Measurements from ENCODE around the gene CAMK2N1.

CAMK2N1 gene

DNA sequence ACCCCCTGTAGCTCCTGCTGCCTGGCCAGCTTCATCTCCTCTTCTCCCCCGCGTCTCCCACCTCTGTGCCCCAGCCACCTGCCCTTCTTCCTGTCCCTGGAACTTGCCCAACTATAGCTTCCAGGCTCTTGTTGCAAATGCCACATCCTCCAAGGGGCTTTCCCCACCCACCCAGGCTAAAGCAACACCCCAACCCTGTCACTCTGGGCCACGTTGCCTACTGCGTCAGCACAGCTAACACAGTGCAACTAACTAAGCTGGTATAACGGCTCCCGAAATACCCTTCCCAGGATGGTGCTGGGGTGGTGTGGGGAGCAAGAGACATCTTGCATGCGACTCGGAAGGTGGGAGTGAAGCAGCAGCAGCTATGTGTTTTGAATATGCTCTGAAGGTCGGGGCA lies 19.7 kb downstream of the CAMK2N1 start:
- Histone ChIP-seq H3F3A (ENCODE audit: insufficient read depth) (no peaks in the 10 kb centered on the region), H3K27me3 (ENCODE audit: low read length) (no peaks in the 10 kb centered on the region), H3K79me2 (ENCODE audit: insufficient read depth, low read length) (no peaks in the 10 kb centered on the region), H3K9me2 (replicated peaks; ENCODE audit: insufficient read depth, low read length) (no peaks in the 10 kb centered on the region), H2AFZ (ENCODE audit: low read depth, low read length, severe bottlenecking) (no peak overlapping the region), H3K4me3 (ENCODE audit: insufficient read depth, low read length, poor library complexity, severe bottlenecking) (no peak overlapping the region), H4K20me1 (ENCODE audit: low read depth, low read length) (no peaks in the 10 kb centered on the region), H3K4me2 (ENCODE audit: low read depth, low read length, poor library complexity, severe bottlenecking) (no peak overlapping the region), H3K27ac (ENCODE audit: low read depth, low read length) (no peak overlapping the region), H3K36me3 (ENCODE audit: low read length) (no peaks in the 10 kb centered on the region), H3K9ac (ENCODE audit: low read length) (no peak overlapping the region), H3K9me3 (ENCODE audit: insufficient read depth, low read length) (no peaks in the 10 kb centered on the region)
- TF ChIP-seq, protein P1, sequence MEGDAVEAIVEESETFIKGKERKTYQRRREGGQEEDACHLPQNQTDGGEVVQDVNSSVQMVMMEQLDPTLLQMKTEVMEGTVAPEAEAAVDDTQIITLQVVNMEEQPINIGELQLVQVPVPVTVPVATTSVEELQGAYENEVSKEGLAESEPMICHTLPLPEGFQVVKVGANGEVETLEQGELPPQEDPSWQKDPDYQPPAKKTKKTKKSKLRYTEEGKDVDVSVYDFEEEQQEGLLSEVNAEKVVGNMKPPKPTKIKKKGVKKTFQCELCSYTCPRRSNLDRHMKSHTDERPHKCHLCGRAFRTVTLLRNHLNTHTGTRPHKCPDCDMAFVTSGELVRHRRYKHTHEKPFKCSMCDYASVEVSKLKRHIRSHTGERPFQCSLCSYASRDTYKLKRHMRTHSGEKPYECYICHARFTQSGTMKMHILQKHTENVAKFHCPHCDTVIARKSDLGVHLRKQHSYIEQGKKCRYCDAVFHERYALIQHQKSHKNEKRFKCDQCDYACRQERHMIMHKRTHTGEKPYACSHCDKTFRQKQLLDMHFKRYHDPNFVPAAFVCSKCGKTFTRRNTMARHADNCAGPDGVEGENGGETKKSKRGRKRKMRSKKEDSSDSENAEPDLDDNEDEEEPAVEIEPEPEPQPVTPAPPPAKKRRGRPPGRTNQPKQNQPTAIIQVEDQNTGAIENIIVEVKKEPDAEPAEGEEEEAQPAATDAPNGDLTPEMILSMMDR (IDR thresholded peaks at IDR 0.05; ENCODE audit: insufficient read depth, low read length, poor library complexity, severe bottlenecking) = no peak
- TF ChIP-seq EZH2phosphoT487 (conservative IDR thresholded peaks at IDR 0.05; ENCODE audit: low read length) = no peak

DNA sequence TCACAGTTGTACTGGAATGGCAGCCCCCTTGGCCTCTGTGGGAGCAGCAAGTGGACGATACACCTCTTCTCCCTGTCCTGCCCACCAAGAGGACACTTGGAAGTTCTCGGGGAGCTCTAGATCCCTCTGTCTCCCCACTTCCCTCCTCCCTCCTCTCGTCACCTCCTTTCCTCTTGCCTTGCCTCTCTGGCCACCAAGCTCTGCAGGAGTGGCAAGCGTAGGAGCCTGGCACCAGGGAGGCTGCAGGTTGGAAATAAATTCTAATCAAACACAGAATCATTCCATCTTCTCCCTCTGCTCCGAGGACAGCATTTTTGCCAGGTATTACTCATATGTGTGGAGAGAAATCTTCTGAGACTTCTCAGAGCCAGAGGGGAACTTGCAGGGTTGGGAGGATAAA lies 20.8 kb downstream of the CAMK2N1 start:
- Histone ChIP-seq H3K79me2 (ENCODE audit: insufficient read depth, low read length) (no peaks in the 10 kb centered on the region), H3K4me3 (ENCODE audit: insufficient read depth, low read length, poor library complexity, severe bottlenecking) (no peak overlapping the region), H3K4me2 (ENCODE audit: low read depth, low read length, poor library complexity, severe bottlenecking) (no peak overlapping the region)

DNA sequence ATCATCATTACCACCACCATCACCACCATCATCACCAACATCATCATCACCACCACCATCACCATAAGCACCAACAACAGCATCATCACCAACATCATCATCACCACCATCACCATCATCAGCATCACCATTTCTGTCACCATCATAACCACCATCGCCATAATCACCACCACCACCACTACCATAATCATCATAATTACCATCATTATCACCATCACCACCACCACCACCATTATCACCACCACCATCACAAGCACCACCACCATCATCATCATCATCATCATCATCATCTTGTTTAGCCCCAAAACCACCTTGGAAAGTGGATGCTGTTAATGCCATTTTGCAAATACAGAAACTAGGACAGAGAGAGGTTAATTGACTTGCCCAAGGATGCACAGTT lies 22.5 kb downstream of the CAMK2N1 start:
- no peaks in the 10 kb centered on the region for H3K9me3 ChIP-seq (ENCODE audit: insufficient read depth, low read length)
- no peak overlapping the region for H3K4me3 ChIP-seq (ENCODE audit: insufficient read depth, low read length, poor library complexity, severe bottlenecking)
- no peaks in the 10 kb centered on the region for H3K9me2 ChIP-seq (replicated peaks; ENCODE audit: insufficient read depth, low read length)
- H3K9ac ChIP-seq (ENCODE audit: low read length) = no peak overlapping the region
- no peaks in the 10 kb centered on the region for H3K27me3 ChIP-seq (ENCODE audit: low read length)
- no peaks in the 10 kb centered on the region for H3K79me2 ChIP-seq (ENCODE audit: insufficient read depth, low read length)
- no peak overlapping the region for H3K27ac ChIP-seq (ENCODE audit: low read depth, low read length)
- TF ChIP-seq, protein P1 (IDR thresholded peaks at IDR 0.05; ENCODE audit: insufficient read depth, low read length, poor library complexity, severe bottlenecking) = no peak
- no peak for TF ChIP-seq EZH2phosphoT487 (conservative IDR thresholded peaks at IDR 0.05; ENCODE audit: low read length)
- H4K20me1 ChIP-seq (ENCODE audit: low read depth, low read length) = no peaks in the 10 kb centered on the region
- no peaks in the 10 kb centered on the region for H3K36me3 ChIP-seq (ENCODE audit: low read length)
- no peaks in the 10 kb centered on the region for H3F3A ChIP-seq (ENCODE audit: insufficient read depth)
- H2AFZ ChIP-seq (ENCODE audit: low read depth, low read length, severe bottlenecking) = no peak overlapping the region
- no peak overlapping the region for H3K4me2 ChIP-seq (ENCODE audit: low read depth, low read length, poor library complexity, severe bottlenecking)

More for the DNA sequence above, 20.8 kb downstream of the CAMK2N1 start:
- Histone ChIP-seq H3K27me3 (ENCODE audit: low read length) (no peaks in the 10 kb centered on the region), H2AFZ (ENCODE audit: low read depth, low read length, severe bottlenecking) (no peak overlapping the region), H3K9ac (ENCODE audit: low read length) (no peak overlapping the region), H3K27ac (ENCODE audit: low read depth, low read length) (no peak overlapping the region), H3K36me3 (ENCODE audit: low read length) (no peaks in the 10 kb centered on the region), H3F3A (ENCODE audit: insufficient read depth) (no peaks in the 10 kb centered on the region), H3K9me3 (ENCODE audit: insufficient read depth, low read length) (no peaks in the 10 kb centered on the region), H3K9me2 (replicated peaks; ENCODE audit: insufficient read depth, low read length) (no peaks in the 10 kb centered on the region), H4K20me1 (ENCODE audit: low read depth, low read length) (no peaks in the 10 kb centered on the region)
- TF ChIP-seq EZH2phosphoT487 (conservative IDR thresholded peaks at IDR 0.05; ENCODE audit: low read length) = no peak
- TF ChIP-seq, protein P1 (IDR thresholded peaks at IDR 0.05; ENCODE audit: insufficient read depth, low read length, poor library complexity, severe bottlenecking) = no peak

Data from SU-DHL-6 (cell line).